Natural killer cell (primary cell): Measurements from ENCODE around the gene TH. TPM values are rescaled to one million over a fixed set of nuclear protein-coding genes. Genes with fewer than 3 reads are reported as not detected.
"Not testable (repeated sequence)": the region's sequence is repeated elsewhere in the genome, so short reads cannot be mapped to it uniquely, and the experiment has no call there.

ENCODE experiments used
- ATAC-seq, 3 donors: fragments of 150-1000 bp in 2 of 3; fragments of 200-7000 bp in 1 of 3; cut with Tn5 transposase; 1 replicate in 1 of 3; 2 replicates in 2 of 3; pipeline ENCODE4 v1.10.0; 2021; ENCODE audit warnings: mild to moderate bottlenecking in 2 of 3, moderate library complexity in 2 of 3
- DNase-seq, 2 donors: peaks; one replicate each; pipeline versions ENCODE4 v3.0.0 to v3.0.0-alpha.2; 2013 to 2021; ENCODE audit warnings: mixed read lengths in 1 of 2
- H3K27ac ChIP-seq: one replicate; pipeline ENCODE4 v1.5.1; 2013; ENCODE audit warnings: mild to moderate bottlenecking, low read length
- H3K27me3 ChIP-seq: one replicate; pipeline ENCODE4 v1.6.1; 2013; ENCODE audit warnings: low read length; ENCODE audit not compliant: control insufficient read depth, insufficient read depth
- H3K36me3 ChIP-seq: one replicate; pipeline ENCODE4 v1.6.1; 2013; ENCODE audit warnings: low read length; ENCODE audit not compliant: control insufficient read depth, insufficient read depth
- H3K4me1 ChIP-seq: one replicate; pipeline ENCODE4 v1.6.1; 2013; ENCODE audit warnings: low read length; ENCODE audit not compliant: control insufficient read depth, insufficient read depth
- H3K4me3 ChIP-seq: one replicate; pipeline ENCODE4 v1.5.1; 2013; ENCODE audit warnings: low read length
- H3K9me3 ChIP-seq: one replicate; pipeline ENCODE4 v1.6.1; 2013; ENCODE audit warnings: low read length; ENCODE audit not compliant: control insufficient read depth, insufficient read depth
- H3K27ac Mint-ChIP-seq, 2 donors: one replicate each; pipeline ENCODE4 v1.8.0; 2022; ENCODE audit warnings: mild to moderate bottlenecking in 2 of 2, mixed read lengths in 2 of 2, moderate library complexity in 1 of 2
- H3K27me3 Mint-ChIP-seq, 2 donors: one replicate each; pipeline ENCODE4 v1.8.0; 2022; ENCODE audit warnings: low read depth in 2 of 2, mixed read lengths in 2 of 2
- H3K36me3 Mint-ChIP-seq: one replicate; pipeline ENCODE4 v1.8.0; 2022; ENCODE audit warnings: mixed read lengths
- H3K4me1 Mint-ChIP-seq, 2 donors: one replicate each; pipeline ENCODE4 v1.8.0; 2022; ENCODE audit warnings: mixed read lengths in 2 of 2
- H3K4me3 Mint-ChIP-seq: one replicate; pipeline ENCODE4 v1.8.0; 2022; ENCODE audit warnings: mild to moderate bottlenecking, moderate library complexity, mixed read lengths
- H3K9me3 Mint-ChIP-seq, 2 donors: one replicate each; pipeline ENCODE4 v1.8.0; 2022; ENCODE audit warnings: mixed read lengths in 2 of 2
- WGBS: methylation state at CpG from one replicate; pipeline ENCODE4 v1.1.7; 2013; ENCODE audit warnings: missing lambda C conversion rate; ENCODE audit not compliant: insufficient coverage; 5-methylcytosine and 5-hydroxymethylcytosine counted together
- intact Hi-C: fragments of 100-400 bp; cut with micrococcal nuclease; formaldehyde crosslinking; loops from one replicate; pipeline ENCODE4 v1.14.2; 2022
- total RNA-seq, 4 donors: library from RNA; stranded (reverse); fragments of 120-200 nt in 1 of 4; gene quantifications; one replicate each; pipeline versions ENCODE4 v1.2.3 to v1.2.4, GENCODE V29; 2013 to 2022
- TF ChIP-seq, protein P1 (sequence below): fragments of 200-600 bp; IDR thresholded peaks from one replicate; pipeline ENCODE4 v1.8.0; 2022; ENCODE audit warnings: antibody characterized with exemption

Gene TH
- total RNA-seq, 3 donors from 2014 or later (not counting 1 experiment from before 2014, with no cell fraction given) = not detected

DNA sequence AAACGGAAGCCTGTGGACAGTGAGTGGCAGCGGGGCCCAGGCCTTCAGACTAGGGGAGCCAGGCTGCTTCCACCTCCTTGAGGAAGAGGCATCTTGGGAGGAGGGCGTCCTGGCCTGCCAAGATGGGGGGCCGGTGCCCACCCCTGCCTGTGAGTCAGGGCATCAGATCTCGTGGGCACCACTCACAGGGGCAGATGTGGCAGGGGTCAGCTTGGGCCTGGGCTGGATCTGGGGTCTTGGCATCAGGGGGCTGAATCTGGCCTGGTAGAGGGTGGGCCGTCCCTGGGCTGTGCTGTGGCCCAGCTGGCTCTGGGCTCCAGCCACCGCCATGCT is 24.1 kb upstream of the TH start:
- Histone ChIP-seq H3K27me3 (no peaks in the 10 kb centered on the region), H3K36me3 (no peaks in the 10 kb centered on the region), H3K9me3 (no peaks in the 10 kb centered on the region), H3K4me3 (no peak overlapping the region), H3K27ac (no peak overlapping the region), H3K4me1 (peaks cover 43% of the 10 kb centered on the region)
- no peak for DNase-seq
- Mint-ChIP-seq H3K27me3 (peaks cover 4 to 12% of the 10 kb centered on the region in 2 donors), H3K9me3 (no peaks in the 10 kb centered on the region), H3K36me3 (no peaks in the 10 kb centered on the region), H3K27ac (no peak overlapping the region), H3K4me1 (peaks cover 0 to 33% of the 10 kb centered on the region in 2 donors), H3K4me3 (no peak overlapping the region)
- no peak for ATAC-seq
- intact Hi-C loops = loop anchor here (2.0 kb wide), 2 partner anchors 75 to 105 kb away; partner anchors contain the start of genes ASCL2 and C11orf21
- 82% methylated on average over 7 of the region's 7 CpGs for WGBS
- TF ChIP-seq, protein P1, sequence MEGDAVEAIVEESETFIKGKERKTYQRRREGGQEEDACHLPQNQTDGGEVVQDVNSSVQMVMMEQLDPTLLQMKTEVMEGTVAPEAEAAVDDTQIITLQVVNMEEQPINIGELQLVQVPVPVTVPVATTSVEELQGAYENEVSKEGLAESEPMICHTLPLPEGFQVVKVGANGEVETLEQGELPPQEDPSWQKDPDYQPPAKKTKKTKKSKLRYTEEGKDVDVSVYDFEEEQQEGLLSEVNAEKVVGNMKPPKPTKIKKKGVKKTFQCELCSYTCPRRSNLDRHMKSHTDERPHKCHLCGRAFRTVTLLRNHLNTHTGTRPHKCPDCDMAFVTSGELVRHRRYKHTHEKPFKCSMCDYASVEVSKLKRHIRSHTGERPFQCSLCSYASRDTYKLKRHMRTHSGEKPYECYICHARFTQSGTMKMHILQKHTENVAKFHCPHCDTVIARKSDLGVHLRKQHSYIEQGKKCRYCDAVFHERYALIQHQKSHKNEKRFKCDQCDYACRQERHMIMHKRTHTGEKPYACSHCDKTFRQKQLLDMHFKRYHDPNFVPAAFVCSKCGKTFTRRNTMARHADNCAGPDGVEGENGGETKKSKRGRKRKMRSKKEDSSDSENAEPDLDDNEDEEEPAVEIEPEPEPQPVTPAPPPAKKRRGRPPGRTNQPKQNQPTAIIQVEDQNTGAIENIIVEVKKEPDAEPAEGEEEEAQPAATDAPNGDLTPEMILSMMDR = no peak

DNA sequence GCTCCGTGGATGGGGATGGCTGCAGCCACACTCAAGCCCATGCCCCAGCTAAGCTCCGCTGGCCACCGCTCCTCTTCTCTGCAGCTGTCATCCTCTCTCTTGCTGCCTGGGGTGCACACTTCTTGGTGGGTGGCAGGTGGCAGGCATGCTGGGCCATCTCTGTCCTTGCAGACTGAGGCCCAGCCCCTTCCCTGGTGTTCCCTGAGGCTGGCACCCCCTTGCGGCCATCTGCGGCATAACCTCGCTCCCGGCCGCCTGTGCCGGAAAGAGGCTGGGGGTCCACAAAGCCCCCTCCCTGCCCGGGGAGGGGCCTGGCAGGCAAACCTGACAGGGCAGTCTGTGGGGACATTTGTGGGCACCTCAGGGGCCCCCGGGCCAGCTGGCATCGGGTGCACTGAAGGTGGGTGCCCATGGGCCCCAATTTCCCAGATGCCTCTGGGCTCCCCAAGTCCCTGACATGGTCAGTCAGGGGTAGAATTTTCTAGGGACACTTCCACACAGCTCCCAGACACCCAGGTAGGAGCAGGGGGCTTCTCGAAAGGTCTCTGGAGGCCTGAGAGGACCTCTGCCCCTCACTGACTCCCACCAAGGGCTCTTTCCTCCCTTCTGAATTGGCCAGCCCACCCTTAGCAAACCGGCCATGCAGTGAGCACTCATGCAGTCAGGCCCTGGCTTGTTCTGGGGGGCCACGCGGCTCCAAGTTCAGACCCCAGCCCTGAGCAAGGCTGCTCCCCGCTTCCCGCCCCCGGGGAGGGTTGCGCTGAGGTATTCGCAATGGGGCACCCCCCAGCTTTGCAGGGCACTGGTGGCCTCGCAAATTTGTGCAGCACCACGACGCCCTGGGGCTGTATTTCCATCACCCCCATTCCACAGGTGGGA is 23.5 kb upstream of the TH start:
- DNase-seq (peak; percentile 59 to 68), ATAC-seq (peak in 2 of 3 donors; percentile 50 to 51)
- Mint-ChIP-seq H3K27ac (no peak overlapping the region), H3K27me3 (peaks cover 9 to 12% of the 10 kb centered on the region in 2 donors), H3K4me3 (no peak overlapping the region), H3K4me1 (peaks cover 0 to 33% of the 10 kb centered on the region in 2 donors), H3K9me3 (no peaks in the 10 kb centered on the region), H3K36me3 (no peaks in the 10 kb centered on the region)
- WGBS = 56% methylated on average over 24 of the region's 24 CpGs
- intact Hi-C loops = no loop called here
- H3K36me3 ChIP-seq = no peaks in the 10 kb centered on the region
- no peak overlapping the region for H3K4me3 ChIP-seq
- no peaks in the 10 kb centered on the region for H3K9me3 ChIP-seq
- TF ChIP-seq, protein P1 = peak; percentile 92
- no peak overlapping the region for H3K27ac ChIP-seq
- no peaks in the 10 kb centered on the region for H3K27me3 ChIP-seq
- peaks cover 44% of the 10 kb centered on the region for H3K4me1 ChIP-seq

DNA sequence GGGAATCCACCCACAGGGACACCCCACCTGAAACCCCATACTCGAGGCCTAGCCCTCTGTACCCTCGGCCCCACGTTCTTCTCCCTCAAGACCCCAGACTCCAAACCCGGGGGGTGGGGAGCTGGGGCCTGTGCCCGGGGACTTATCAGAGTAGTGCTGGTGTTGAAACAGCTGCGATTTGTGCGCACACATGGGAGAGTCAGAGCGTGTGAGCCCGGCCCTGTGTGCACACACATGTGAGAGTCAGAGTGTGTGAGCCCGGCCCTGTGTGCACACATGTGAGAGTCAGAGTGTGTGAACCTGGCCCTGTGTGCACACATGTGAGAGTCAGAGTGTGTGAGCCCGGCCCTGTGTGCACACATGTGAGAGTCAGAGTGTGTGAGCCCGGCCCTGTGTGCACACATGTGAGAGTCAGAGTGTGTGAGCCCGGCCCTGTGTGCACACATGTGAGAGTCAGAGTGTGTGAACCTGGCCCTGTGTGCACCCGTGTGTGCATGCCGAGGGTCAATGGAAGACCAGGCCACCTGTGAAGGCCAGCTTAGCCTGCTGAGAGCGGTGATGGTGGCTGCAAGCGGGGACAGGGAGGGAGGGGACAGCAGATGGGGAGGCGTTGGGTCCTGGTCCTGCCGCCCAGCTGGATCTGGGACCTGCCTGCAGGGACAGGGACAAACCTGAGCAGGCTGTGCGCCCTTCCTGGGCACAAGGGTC is 22.4 kb upstream of the TH start:
- H3K27ac Mint-ChIP-seq, ATAC-seq, H3K36me3 Mint-ChIP-seq, H3K27me3 ChIP-seq, intact Hi-C loops, H3K4me3 ChIP-seq, H3K4me3 Mint-ChIP-seq, H3K9me3 Mint-ChIP-seq, H3K9me3 ChIP-seq, DNase-seq, H3K27ac ChIP-seq, H3K36me3 ChIP-seq: not testable (repeated sequence)
- Mint-ChIP-seq H3K27me3 (peaks cover 9 to 15% of the 10 kb centered on the region in 2 donors), H3K4me1 (peaks cover 0 to 33% of the 10 kb centered on the region in 2 donors)
- WGBS = 87% methylated on average over 17 of the region's 20 CpGs
- peaks cover 39% of the 10 kb centered on the region for H3K4me1 ChIP-seq
